ENCODE results near the gene BHLHE41. TPM values are rescaled to one million over a fixed set of nuclear protein-coding genes. Genes with fewer than 3 reads are reported as not detected.

The BHLHE41 gene
- total RNA-seq, 2 experiments from 2014 or later, result not detected

- CTCF ChIA-PET, result interaction anchor here (1.5 kb wide), 1 partner anchor 535 kb away, joined by 5 read pairs; no protein-coding TSS in a partner anchor
- POLR2A ChIA-PET, result no interaction called here
- Mint-ChIP-seq H3K9me3 (no peaks in the 10 kb centered on the region), H3K4me1 (peaks cover 16% of the 10 kb centered on the region), H3K27me3 (peaks cover 72% of the 10 kb centered on the region), H3K4me3 (no peak overlapping the region), H3K27ac (no peak overlapping the region), H3K36me3 (ENCODE audit: low read depth) (no peaks in the 10 kb centered on the region)
- DNase-seq, result no peak
Measured at GRCh38 chr12:26116829-26117715, 7.8 kb downstream of the BHLHE41 start.

GRCh38 chr12:26114720-26115401 lies 10.0 kb downstream of the BHLHE41 start:
- Mint-ChIP-seq H3K27me3 (peaks cover 68% of the 10 kb centered on the region), H3K9me3 (no peaks in the 10 kb centered on the region), H3K4me3 (peak overlapping the region; percentile 6), H3K4me1 (peaks cover 10% of the 10 kb centered on the region), H3K36me3 (ENCODE audit: low read depth) (no peaks in the 10 kb centered on the region), H3K27ac (no peak overlapping the region)
- POLR2A ChIA-PET, result interaction anchor here (1.2 kb wide), 1 partner anchor 9 kb away, joined by 3 read pairs; no protein-coding TSS in a partner anchor
- CTCF ChIA-PET, result interaction anchor here (1.5 to 2.1 kb wide), 3 partner anchors 9 to 537 kb away, joined by 4 to 5 read pairs (median 4); no protein-coding TSS in a partner anchor
- DNase-seq, result no peak

- Mint-ChIP-seq H3K27ac (no peak overlapping the region), H3K36me3 (ENCODE audit: low read depth) (no peaks in the 10 kb centered on the region), H3K9me3 (no peaks in the 10 kb centered on the region), H3K4me3 (peak overlapping the region; percentile 61), H3K27me3 (peaks cover 67% of the 10 kb centered on the region), H3K4me1 (peaks cover 10% of the 10 kb centered on the region)
- ChIA-PET POLR2A (interaction anchor here (1.2 kb wide), 1 partner anchor 9 kb away, joined by 3 read pairs; no protein-coding TSS in a partner anchor), CTCF (interaction anchor here (1.5 to 2.1 kb wide), 2 partner anchors 10 to 500 kb away, joined by 4 read pairs; no protein-coding TSS in a partner anchor)
- DNase-seq, result peak; percentile 71
Measured at GRCh38 chr12:26113853-26114719, 10.8 kb downstream of the BHLHE41 start.

GRCh38 chr12:26113181-26113654 lies 11.6 kb downstream of the BHLHE41 start:
- no peaks in the 10 kb centered on the region for H3K36me3 Mint-ChIP-seq (ENCODE audit: low read depth)
- CTCF ChIA-PET, result no interaction called here
- POLR2A ChIA-PET, result no interaction called here
- H3K9me3 Mint-ChIP-seq, result no peaks in the 10 kb centered on the region
- H3K4me1 Mint-ChIP-seq, result peaks cover 10% of the 10 kb centered on the region
- H3K27me3 Mint-ChIP-seq, result peaks cover 65% of the 10 kb centered on the region
- no peak for DNase-seq
- no peak overlapping the region for H3K4me3 Mint-ChIP-seq
- no peak overlapping the region for H3K27ac Mint-ChIP-seq

- ChIA-PET POLR2A (no interaction called here), CTCF (no interaction called here)
- no peaks in the 10 kb centered on the region for H3K9me3 Mint-ChIP-seq
- no peak overlapping the region for H3K27ac Mint-ChIP-seq
- peaks cover 68% of the 10 kb centered on the region for H3K27me3 Mint-ChIP-seq
- no peaks in the 10 kb centered on the region for H3K36me3 Mint-ChIP-seq (ENCODE audit: low read depth)
- no peak overlapping the region for H3K4me3 Mint-ChIP-seq
- peaks cover 10% of the 10 kb centered on the region for H3K4me1 Mint-ChIP-seq
- no peak for DNase-seq
Measured at GRCh38 chr12:26112703-26113147, 12.1 kb downstream of the BHLHE41 start.

- ChIA-PET CTCF (no interaction called here), POLR2A (no interaction called here)
- Mint-ChIP-seq H3K9me3 (no peaks in the 10 kb centered on the region), H3K36me3 (ENCODE audit: low read depth) (no peaks in the 10 kb centered on the region), H3K4me3 (no peak overlapping the region), H3K27ac (no peak overlapping the region), H3K4me1 (peaks cover 10% of the 10 kb centered on the region), H3K27me3 (peaks cover 66% of the 10 kb centered on the region)
- DNase-seq, result no peak
Measured at GRCh38 chr12:26112232-26112631, 12.6 kb downstream of the BHLHE41 start.

- Mint-ChIP-seq H3K27me3 (peaks cover 48% of the 10 kb centered on the region), H3K4me3 (no peak overlapping the region), H3K27ac (no peak overlapping the region), H3K4me1 (peaks cover 7% of the 10 kb centered on the region), H3K36me3 (ENCODE audit: low read depth) (no peaks in the 10 kb centered on the region), H3K9me3 (no peaks in the 10 kb centered on the region)
- DNase-seq, result no peak
- ChIA-PET POLR2A (no interaction called here), CTCF (interaction anchor here (1.9 kb wide), 1 partner anchor 12 kb away, joined by 8 read pairs; no protein-coding TSS in a partner anchor)
Measured at GRCh38 chr12:26109343-26109881, 15.4 kb downstream of the BHLHE41 start.

GRCh38 chr12:26108915-26109314 lies 15.9 kb downstream of the BHLHE41 start:
- H3K4me3 Mint-ChIP-seq, result no peak overlapping the region
- POLR2A ChIA-PET, result no interaction called here
- H3K9me3 Mint-ChIP-seq, result no peaks in the 10 kb centered on the region
- H3K4me1 Mint-ChIP-seq, result peaks cover 7% of the 10 kb centered on the region
- DNase-seq, result no peak
- no peak overlapping the region for H3K27ac Mint-ChIP-seq
- CTCF ChIA-PET, result interaction anchor here (1.9 kb wide), 1 partner anchor 12 kb away, joined by 8 read pairs; no protein-coding TSS in a partner anchor
- peaks cover 51% of the 10 kb centered on the region for H3K27me3 Mint-ChIP-seq
- no peaks in the 10 kb centered on the region for H3K36me3 Mint-ChIP-seq (ENCODE audit: low read depth)

GRCh38 chr12:26106347-26106746 lies 18.5 kb downstream of the BHLHE41 start:
- CTCF ChIA-PET, result no interaction called here
- no peak for DNase-seq
- H3K27me3 Mint-ChIP-seq, result peaks cover 41% of the 10 kb centered on the region
- no peaks in the 10 kb centered on the region for H3K4me1 Mint-ChIP-seq
- POLR2A ChIA-PET, result no interaction called here
- H3K27ac Mint-ChIP-seq, result no peak overlapping the region
- H3K9me3 Mint-ChIP-seq, result no peaks in the 10 kb centered on the region
- H3K4me3 Mint-ChIP-seq, result no peak overlapping the region
- H3K36me3 Mint-ChIP-seq (ENCODE audit: low read depth), result no peaks in the 10 kb centered on the region

GRCh38 chr12:26102953-26103352 lies 21.9 kb downstream of the BHLHE41 start:
- POLR2A ChIA-PET, result no interaction called here
- H3K9me3 Mint-ChIP-seq, result no peaks in the 10 kb centered on the region
- H3K4me3 Mint-ChIP-seq, result no peak overlapping the region
- peaks cover 37% of the 10 kb centered on the region for H3K27me3 Mint-ChIP-seq
- H3K4me1 Mint-ChIP-seq, result no peaks in the 10 kb centered on the region
- no peak overlapping the region for H3K27ac Mint-ChIP-seq
- CTCF ChIA-PET, result no interaction called here
- H3K36me3 Mint-ChIP-seq (ENCODE audit: low read depth), result no peaks in the 10 kb centered on the region
- no peak for DNase-seq

GRCh38 chr12:26101763-26102162 lies 23.1 kb downstream of the BHLHE41 start:
- ChIA-PET CTCF (no interaction called here), POLR2A (no interaction called here)
- Mint-ChIP-seq H3K4me3 (no peak overlapping the region), H3K4me1 (no peaks in the 10 kb centered on the region), H3K27me3 (peaks cover 31% of the 10 kb centered on the region), H3K27ac (no peak overlapping the region), H3K9me3 (no peaks in the 10 kb centered on the region), H3K36me3 (ENCODE audit: low read depth) (no peaks in the 10 kb centered on the region)
- DNase-seq, result no peak

GRCh38 chr12:26101350-26101734 lies 23.5 kb downstream of the BHLHE41 start:
- H3K27ac Mint-ChIP-seq, result no peak overlapping the region
- H3K27me3 Mint-ChIP-seq, result peaks cover 31% of the 10 kb centered on the region
- no peaks in the 10 kb centered on the region for H3K4me1 Mint-ChIP-seq
- no peak overlapping the region for H3K4me3 Mint-ChIP-seq
- POLR2A ChIA-PET, result no interaction called here
- no peaks in the 10 kb centered on the region for H3K9me3 Mint-ChIP-seq
- CTCF ChIA-PET, result no interaction called here
- DNase-seq, result no peak
- H3K36me3 Mint-ChIP-seq (ENCODE audit: low read depth), result no peaks in the 10 kb centered on the region

Measured in activated CD4-positive, alpha-beta memory T cell treated with anti-CD3 and anti-CD28 coated beads, Interleukin-2, amount 10 ng/mL, durations not matched to agents 7 days and 5 days (primary cell).